Spleen (tissue), 7 donors: Measurements from ENCODE around the gene NFRKB.

ENCODE experiments used
- CTCF ChIP-seq, 11 experiments: fragments of 200-600 bp in 7 of 11; fragments of 450-650 bp in 4 of 11; sonication (generic) in 4 of 11; IDR thresholded peaks in 8 of 11; conservative IDR thresholded peaks in 3 of 11; 1 replicate in 7 of 11; 2 replicates in 4 of 11; pipeline versions ENCODE4 v1.4.0 to v1.8.0; 2016 to 2021; ENCODE audit warnings: antibody characterized with exemption in 11 of 11, inconsistent platforms in 4 of 11, mild to moderate bottlenecking in 1 of 11
- POLR2A ChIP-seq, 3 donors: fragments of 450-650 bp; IDR thresholded peaks; one replicate each; pipeline ENCODE4 v1.5.1; 2017; ENCODE audit warnings: antibody characterized with exemption in 3 of 3, mild to moderate bottlenecking in 1 of 3
- POLR2AphosphoS5 ChIP-seq, 3 donors: sonication (generic); formaldehyde crosslinking; IDR thresholded peaks; one replicate each; pipeline ENCODE4 v1.5.1; 2017; ENCODE audit warnings: antibody characterized with exemption in 3 of 3
- donor health status: DM: no; HTN: no; CAD: no; lungs with moderate emphysema.
- donor health status: DM: no; HTN: no; CAD: no.
- donor health status: DM: no; HTN: no; CAD: no.

GRCh38 chr11:129938764-129939163 lies 43.4 kb upstream of the NFRKB start:
- no peak for TF ChIP-seq CTCF (IDR thresholded peaks at IDR 0.05 in 8 of 11, conservative IDR thresholded peaks at IDR 0.05 in 3 of 11)
- TF ChIP-seq POLR2AphosphoS5 (IDR thresholded peaks at IDR 0.05) = no peak
- no peak for TF ChIP-seq POLR2A (IDR thresholded peaks at IDR 0.05)
